ENCODE results near the gene SERPING1.

The SERPING1 gene

DNA sequence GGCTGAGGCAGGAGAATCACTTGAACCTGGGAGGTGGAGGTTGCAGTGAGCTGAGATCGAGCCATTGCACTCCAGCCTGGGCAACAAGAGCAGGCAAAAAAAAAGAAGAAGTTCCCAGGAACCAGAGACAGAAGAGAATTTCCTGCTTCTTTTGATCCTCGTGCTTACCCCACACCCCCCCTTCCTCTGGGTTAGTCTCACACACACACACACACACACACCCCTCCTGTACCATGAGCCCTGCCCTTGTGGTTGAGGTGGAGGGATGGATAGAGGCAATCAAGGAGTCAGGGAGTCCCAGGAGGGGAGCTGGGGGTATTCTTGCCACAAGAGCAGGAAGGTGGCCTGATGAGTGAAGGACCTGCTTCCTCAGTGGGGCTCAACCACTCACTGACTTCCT lies 25.9 kb upstream of the SERPING1 start:
- TF ChIP-seq FOXP2 (optimal IDR thresholded peaks at IDR 0.05; ENCODE audit: borderline replicate concordance, extremely low read depth, extremely low read length, insufficient read depth): no peak
- no peak for TF ChIP-seq SIN3A (IDR thresholded peaks at IDR 0.05; ENCODE audit: borderline replicate concordance, insufficient read depth, low read length)
- no peak for TF ChIP-seq POLR2AphosphoS5 (IDR thresholded peaks at IDR 0.05; ENCODE audit: low read depth, low read length)
- no peak for TF ChIP-seq TAF1 (IDR thresholded peaks at IDR 0.05; ENCODE audit: borderline replicate concordance, insufficient read depth, low read length)
- no peak for TF ChIP-seq REST (IDR thresholded peaks at IDR 0.05; ENCODE audit: insufficient read depth in 1 of 2, low read depth in 2 of 2, low read length in 2 of 2)

DNA sequence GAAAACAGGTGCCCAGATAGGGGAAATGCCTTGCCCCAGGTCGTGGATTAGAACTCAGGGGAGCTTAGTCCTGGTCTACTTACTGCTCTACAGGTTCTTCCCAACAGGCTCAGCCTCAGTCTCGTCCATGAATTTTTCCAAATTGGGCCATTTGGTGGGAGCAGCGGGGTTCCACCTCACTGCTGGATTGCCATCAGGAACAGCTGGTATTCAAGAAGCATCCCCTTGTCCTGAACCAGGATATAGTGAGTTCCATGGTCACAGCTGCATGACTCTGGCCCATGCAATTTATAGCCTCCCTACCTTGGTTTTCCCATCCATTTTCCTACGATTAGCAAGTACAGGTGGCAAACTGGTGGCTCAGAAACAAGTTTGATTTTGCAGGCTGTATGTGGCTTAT lies 23.4 kb upstream of the SERPING1 start:
- TF ChIP-seq POLR2AphosphoS5 (IDR thresholded peaks at IDR 0.05; ENCODE audit: low read depth, low read length): no peak
- TF ChIP-seq SIN3A (IDR thresholded peaks at IDR 0.05; ENCODE audit: borderline replicate concordance, insufficient read depth, low read length): no peak

- no peak for TF ChIP-seq TAF1 (IDR thresholded peaks at IDR 0.05; ENCODE audit: borderline replicate concordance, insufficient read depth, low read length)
- no peak for TF ChIP-seq POLR2AphosphoS5 (IDR thresholded peaks at IDR 0.05; ENCODE audit: low read depth, low read length)
These were observed 13.1 kb upstream of the SERPING1 start for GRCh38 chr11:57584341-57584740.

GRCh38 chr11:57585301-57585700 lies 12.2 kb upstream of the SERPING1 start:
- TF ChIP-seq TAF1 (IDR thresholded peaks at IDR 0.05; ENCODE audit: borderline replicate concordance, insufficient read depth, low read length) (no peak), SIN3A (IDR thresholded peaks at IDR 0.05; ENCODE audit: borderline replicate concordance, insufficient read depth, low read length) (no peak), FOXP2 (optimal IDR thresholded peaks at IDR 0.05; ENCODE audit: borderline replicate concordance, extremely low read depth, extremely low read length, insufficient read depth) (no peak), REST (IDR thresholded peaks at IDR 0.05; ENCODE audit: insufficient read depth in 1 of 2, low read depth in 2 of 2, low read length in 2 of 2) (no peak), POLR2AphosphoS5 (IDR thresholded peaks at IDR 0.05; ENCODE audit: low read depth, low read length) (no peak)

DNA sequence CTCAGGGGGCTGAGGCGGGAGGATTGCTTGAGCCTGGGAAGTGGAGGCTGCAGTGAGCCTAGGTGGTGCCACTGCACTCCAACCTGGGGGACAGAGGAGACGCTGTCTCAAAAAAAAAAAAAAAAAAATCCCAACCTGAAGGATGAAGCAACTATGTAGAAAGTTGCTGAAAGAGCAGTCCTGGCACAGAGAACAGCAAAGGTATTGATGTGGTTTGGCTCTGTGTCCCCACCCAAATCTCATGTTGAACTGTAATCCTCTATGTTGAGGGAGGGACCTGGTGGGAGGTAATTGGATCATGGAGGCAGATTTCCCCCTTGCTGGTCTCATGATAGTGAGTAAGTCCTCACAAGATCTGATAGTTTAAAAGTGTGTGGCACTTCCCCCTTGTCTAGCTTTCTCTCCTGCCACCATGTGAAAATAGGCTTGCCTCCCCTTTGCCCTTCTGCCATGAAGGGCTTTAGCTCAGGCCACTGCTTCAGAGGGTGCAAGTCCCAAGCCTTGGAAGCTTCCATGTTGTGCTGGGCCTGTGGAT lies 10.7 kb upstream of the SERPING1 start:
- TF ChIP-seq REST (IDR thresholded peaks at IDR 0.05; ENCODE audit: insufficient read depth in 1 of 2, low read depth in 2 of 2, low read length in 2 of 2) (no peak), POLR2AphosphoS5 (IDR thresholded peaks at IDR 0.05; ENCODE audit: low read depth, low read length) (no peak), TAF1 (IDR thresholded peaks at IDR 0.05; ENCODE audit: borderline replicate concordance, insufficient read depth, low read length) (no peak), FOXP2 (optimal IDR thresholded peaks at IDR 0.05; ENCODE audit: borderline replicate concordance, extremely low read depth, extremely low read length, insufficient read depth) (no peak), SIN3A (IDR thresholded peaks at IDR 0.05; ENCODE audit: borderline replicate concordance, insufficient read depth, low read length) (no peak)

DNA sequence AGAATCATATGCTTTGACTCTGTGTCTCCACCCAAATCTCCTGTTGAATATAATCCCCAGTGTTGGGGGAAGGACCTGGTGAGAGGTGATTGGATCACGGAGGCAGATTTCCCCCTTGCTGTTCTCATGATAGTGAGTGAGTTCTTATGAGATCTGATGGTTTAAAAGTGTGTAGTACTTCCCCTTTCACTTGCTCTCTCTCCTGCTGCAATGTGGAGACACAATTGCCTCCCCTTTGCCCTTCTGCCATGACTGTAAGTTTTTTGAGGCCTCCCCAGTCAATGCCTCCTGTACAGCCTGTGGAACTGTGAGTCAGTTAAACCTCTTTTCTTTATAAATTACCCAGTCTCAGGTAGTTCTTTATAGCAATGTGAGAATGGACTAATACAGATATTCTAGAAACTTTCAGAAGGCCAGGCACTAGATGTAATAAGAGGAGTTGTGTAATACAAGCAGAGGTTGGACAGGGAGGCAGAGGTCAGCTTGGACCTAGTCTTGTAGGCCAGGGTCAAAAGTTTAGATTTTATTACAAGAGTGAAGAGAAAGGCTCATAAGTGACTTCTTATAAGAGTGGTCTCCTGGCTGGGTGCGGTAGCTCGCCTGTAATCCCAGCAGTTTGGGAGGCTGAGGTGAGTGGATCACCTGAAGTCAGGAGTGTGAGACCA lies 9.3 kb upstream of the SERPING1 start:
- TF ChIP-seq SIN3A (IDR thresholded peaks at IDR 0.05; ENCODE audit: borderline replicate concordance, insufficient read depth, low read length): no peak
- no peak for TF ChIP-seq FOXP2 (optimal IDR thresholded peaks at IDR 0.05; ENCODE audit: borderline replicate concordance, extremely low read depth, extremely low read length, insufficient read depth)
- no peak for TF ChIP-seq POLR2AphosphoS5 (IDR thresholded peaks at IDR 0.05; ENCODE audit: low read depth, low read length)
- TF ChIP-seq REST (IDR thresholded peaks at IDR 0.05; ENCODE audit: insufficient read depth in 1 of 2, low read depth in 2 of 2, low read length in 2 of 2): no peak
- no peak for TF ChIP-seq TAF1 (IDR thresholded peaks at IDR 0.05; ENCODE audit: borderline replicate concordance, insufficient read depth, low read length)

Measured in PFSK-1 (cell line).